ENCODE measurements around the gene HFE.

DNA sequence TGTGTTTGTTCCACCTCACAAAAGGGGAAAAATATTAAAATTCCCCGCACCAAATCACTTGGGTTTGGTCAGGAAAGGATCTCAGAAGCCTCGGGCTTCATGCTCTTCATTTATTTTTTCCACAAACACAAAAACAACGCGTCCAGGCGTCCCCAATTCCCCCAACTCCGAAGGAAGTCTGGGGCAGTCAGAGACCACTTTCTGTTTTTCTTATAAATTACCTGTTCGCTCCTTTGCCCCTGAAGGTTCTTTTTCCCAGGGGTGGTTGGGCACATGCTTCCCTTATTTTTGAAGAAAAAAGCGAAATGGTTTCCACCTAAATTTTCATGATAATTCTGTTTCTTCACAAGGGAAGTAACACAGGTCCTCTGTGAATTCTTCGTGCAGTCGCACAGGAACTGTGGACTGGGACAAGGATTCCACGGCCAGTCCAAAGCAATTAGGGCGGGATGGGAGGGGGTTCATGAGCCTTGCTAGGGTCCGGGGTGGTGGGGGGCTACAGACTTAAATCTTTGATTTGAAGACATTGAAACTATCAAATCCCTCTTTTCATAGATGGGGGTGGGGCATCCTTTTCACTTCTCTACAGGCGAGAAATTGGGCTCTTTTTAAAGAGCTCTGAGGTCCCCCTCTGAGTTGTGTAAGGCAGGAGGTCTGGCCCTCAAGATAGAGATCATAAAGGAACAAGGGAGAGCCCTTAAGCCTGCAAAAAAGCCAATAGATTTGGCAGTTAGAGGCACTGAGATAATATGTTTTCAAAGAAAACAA is 30.5 kb upstream of the HFE start:
- TF ChIP-seq, protein P1, sequence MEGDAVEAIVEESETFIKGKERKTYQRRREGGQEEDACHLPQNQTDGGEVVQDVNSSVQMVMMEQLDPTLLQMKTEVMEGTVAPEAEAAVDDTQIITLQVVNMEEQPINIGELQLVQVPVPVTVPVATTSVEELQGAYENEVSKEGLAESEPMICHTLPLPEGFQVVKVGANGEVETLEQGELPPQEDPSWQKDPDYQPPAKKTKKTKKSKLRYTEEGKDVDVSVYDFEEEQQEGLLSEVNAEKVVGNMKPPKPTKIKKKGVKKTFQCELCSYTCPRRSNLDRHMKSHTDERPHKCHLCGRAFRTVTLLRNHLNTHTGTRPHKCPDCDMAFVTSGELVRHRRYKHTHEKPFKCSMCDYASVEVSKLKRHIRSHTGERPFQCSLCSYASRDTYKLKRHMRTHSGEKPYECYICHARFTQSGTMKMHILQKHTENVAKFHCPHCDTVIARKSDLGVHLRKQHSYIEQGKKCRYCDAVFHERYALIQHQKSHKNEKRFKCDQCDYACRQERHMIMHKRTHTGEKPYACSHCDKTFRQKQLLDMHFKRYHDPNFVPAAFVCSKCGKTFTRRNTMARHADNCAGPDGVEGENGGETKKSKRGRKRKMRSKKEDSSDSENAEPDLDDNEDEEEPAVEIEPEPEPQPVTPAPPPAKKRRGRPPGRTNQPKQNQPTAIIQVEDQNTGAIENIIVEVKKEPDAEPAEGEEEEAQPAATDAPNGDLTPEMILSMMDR (conservative IDR thresholded peaks at IDR 0.05; ENCODE audit: low read length) = no peak
- TF ChIP-seq EZH2phosphoT487 (IDR thresholded peaks at IDR 0.05; ENCODE audit: borderline replicate concordance, low read depth, low read length) = no peak

Data from OCI-LY7 (cell line).